ENCODE results near the gene CGRRF1. TPM values are rescaled to one million over a fixed set of nuclear protein-coding genes. Genes with fewer than 3 reads are reported as not detected.

The CGRRF1 gene
- total and polyA plus RNA-seq, 2 of the 13 experiments (the other 11 are each of a cell fraction or from before 2014, with no cell fraction given): 16.8 to 18.2 TPM

- TF ChIP-seq, protein P1, sequence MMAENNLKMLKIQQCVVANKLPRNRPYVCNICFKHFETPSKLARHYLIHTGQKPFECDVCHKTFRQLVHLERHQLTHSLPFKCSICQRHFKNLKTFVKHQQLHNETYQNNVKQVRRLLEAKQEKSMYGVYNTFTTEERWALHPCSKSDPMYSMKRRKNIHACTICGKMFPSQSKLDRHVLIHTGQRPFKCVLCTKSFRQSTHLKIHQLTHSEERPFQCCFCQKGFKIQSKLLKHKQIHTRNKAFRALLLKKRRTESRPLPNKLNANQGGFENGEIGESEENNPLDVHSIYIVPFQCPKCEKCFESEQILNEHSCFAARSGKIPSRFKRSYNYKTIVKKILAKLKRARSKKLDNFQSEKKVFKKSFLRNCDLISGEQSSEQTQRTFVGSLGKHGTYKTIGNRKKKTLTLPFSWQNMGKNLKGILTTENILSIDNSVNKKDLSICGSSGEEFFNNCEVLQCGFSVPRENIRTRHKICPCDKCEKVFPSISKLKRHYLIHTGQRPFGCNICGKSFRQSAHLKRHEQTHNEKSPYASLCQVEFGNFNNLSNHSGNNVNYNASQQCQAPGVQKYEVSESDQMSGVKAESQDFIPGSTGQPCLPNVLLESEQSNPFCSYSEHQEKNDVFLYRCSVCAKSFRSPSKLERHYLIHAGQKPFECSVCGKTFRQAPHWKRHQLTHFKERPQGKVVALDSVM (CRISPR knock-in tag; IDR thresholded peaks at IDR 0.05): peak; percentile 57; the same call in 1 of the 2 replicates
- TF ChIP-seq SMARCE1 (IDR thresholded peaks at IDR 0.05; ENCODE audit: borderline replicate concordance) (no peak), ZNF276 (CRISPR knock-in tag; IDR thresholded peaks at IDR 0.05; ENCODE audit: low read depth) (no peak), DPF2 (CRISPR knock-in tag; IDR thresholded peaks at IDR 0.05; ENCODE audit: borderline replicate concordance, low read depth) (no peak)
Observed at GRCh38 chr14:54503486-54503885, 6.2 kb upstream of the CGRRF1 start (continued).

DNA sequence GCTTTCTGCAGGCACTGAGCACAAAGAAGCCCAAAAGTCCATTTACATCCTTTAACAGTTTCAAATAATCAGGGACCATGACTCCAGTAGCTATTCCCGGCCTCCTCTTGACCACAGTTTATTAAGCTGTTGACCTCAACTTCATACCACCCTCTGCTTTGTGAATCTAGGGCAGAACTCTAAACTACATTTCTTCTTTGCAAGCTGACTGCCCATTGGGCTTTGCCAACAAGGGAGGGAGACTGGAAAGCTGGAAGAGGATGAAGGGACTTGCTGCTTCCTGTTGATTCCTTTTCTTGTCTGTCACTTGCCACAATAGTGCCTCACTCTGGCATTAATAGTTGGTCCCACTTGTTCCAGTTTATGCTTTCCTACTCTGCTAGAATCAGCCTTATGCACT is 2.7 kb downstream of the CGRRF1 start:
- H3K79me2 ChIP-seq (ENCODE audit: insufficient read depth, low read length): peaks cover 63% of the 10 kb centered on the region
- CTCF ChIA-PET (ENCODE audit: low intra/inter-chr PET ratio, low total read pairs): no interaction called here
- no peaks in the 10 kb centered on the region for H3K9me3 ChIP-seq (ENCODE audit: low read length)
- H3K36me3 ChIP-seq (replicated peaks in 1 of 2; ENCODE audit: control insufficient read depth in 1 of 2, insufficient read depth in 2 of 2, low read length in 2 of 2): 0 out of 5 replicates have a peak, but pooled peaks cover 1 to 5% of the 10 kb centered on the region in 2 experiments
- TF ChIP-seq U2AF2 (IDR thresholded peaks at IDR 0.05; ENCODE audit: low read depth, low read length): no peak
- no peaks in the 10 kb centered on the region; a peak in 1 of 5 replicates for H3K27me3 ChIP-seq (ENCODE audit: control insufficient read depth in 1 of 2, insufficient read depth in 2 of 2, low read length in 2 of 2)
- intact Hi-C loops (cut with micrococcal nuclease; ENCODE audit: unreplicated experiment): loop anchor here (5.0 kb wide), 1 partner anchor 1430 kb away; no protein-coding TSS in a partner anchor
- no peak for DNase-seq (ENCODE audit: low spot score)
- H4K20me1 ChIP-seq (ENCODE audit: insufficient read depth, low read length): no peaks in the 10 kb centered on the region
- no peak for ATAC-seq
- no peak overlapping the region for H3K27ac ChIP-seq (ENCODE audit: extremely low read length, insufficient read depth, low read length)
- no TSS peak for BruUV-seq (replicated peaks)
- H3K4me3 ChIP-seq (replicated peaks in 1 of 3; ENCODE audit: insufficient read depth in 1 of 3, low read depth in 2 of 3, low read length in 3 of 3): no peak overlapping the region
- H3K4me1 ChIP-seq (ENCODE audit: insufficient read depth, low read length): peaks cover 48% of the 10 kb centered on the region
- H3K4me2 ChIP-seq (ENCODE audit: low read depth, low read length): no peak overlapping the region
- no peak overlapping the region for H2AFZ ChIP-seq (ENCODE audit: low read length)
- POLR2A ChIA-PET: interaction anchor here (1.3 kb wide), 1 partner anchor 13 kb away, joined by 3 read pairs; no protein-coding TSS in a partner anchor
- in situ Hi-C loops (cut with HindIII; ENCODE audit: extremely low pct_ligation_motif_present, low pct_unique_long_range_greater_than_20kb): no loop called here
- H3K9ac ChIP-seq (ENCODE audit: insufficient read depth, low read depth, low read length): no peak overlapping the region
- no peak for FAIRE-seq
- 100% methylated on average over 1 of the region's 1 CpG for WGBS (ENCODE audit: low lambda C conversion rate)

Data from HepG2 (cell line).